Activated CD8-positive, alpha-beta T cell treated with anti-CD3 and anti-CD28 coated beads for 36 hours (primary cell): ENCODE measurements around the gene DGKG. TPM values are rescaled to one million over a fixed set of nuclear protein-coding genes. Genes with fewer than 3 reads are reported as not detected.

ENCODE experiments used
- ATAC-seq: fragments of 200-7000 bp; cut with Tn5 transposase; one replicate; pipeline ENCODE4 v1.10.0; 2021; ENCODE audit warnings: mild to moderate bottlenecking, moderate library complexity
- CTCF ChIA-PET: fragments of 350-600 bp; sonication (Branson Sonifier 250); formaldehyde crosslinking; loops from one replicate; lab custom pipeline; 2021; ENCODE audit warnings: antibody characterized with exemption; lab: Charles Lee
- POLR2A ChIA-PET: fragments of 350-600 bp; sonication (Branson Sonifier 250); formaldehyde crosslinking; loops from one replicate; lab custom pipeline; 2021; ENCODE audit warnings: antibody characterized with exemption; lab: Charles Lee
- DNase-seq: peaks from one replicate; pipeline ENCODE4 v3.0.0-alpha.2; 2020
- H3K27ac Mint-ChIP-seq: one replicate; pipeline ENCODE4 v1.8.0; 2021; ENCODE audit warnings: mild to moderate bottlenecking, mixed read lengths
- H3K27me3 Mint-ChIP-seq: one replicate; pipeline ENCODE4 v1.8.0; 2021; ENCODE audit warnings: mixed read lengths
- H3K36me3 Mint-ChIP-seq: one replicate; pipeline ENCODE4 v1.8.0; 2021; ENCODE audit warnings: low read depth, mixed read lengths
- H3K4me1 Mint-ChIP-seq: one replicate; pipeline ENCODE4 v1.8.0; 2021; ENCODE audit warnings: low read depth, mixed read lengths
- H3K4me3 Mint-ChIP-seq: one replicate; pipeline ENCODE4 v1.8.0; 2021; ENCODE audit warnings: mild to moderate bottlenecking, moderate library complexity, mixed read lengths
- H3K9me3 Mint-ChIP-seq: one replicate; pipeline ENCODE4 v1.8.0; 2021; ENCODE audit warnings: mixed read lengths
- CTCF ChIP-seq: fragments of 200-600 bp; IDR thresholded peaks from one replicate; pipeline ENCODE4 v1.8.0; 2022; ENCODE audit warnings: antibody characterized with exemption, mild to moderate bottlenecking
- intact Hi-C: fragments of 100-400 bp; cut with micrococcal nuclease; formaldehyde crosslinking; loops from one replicate; pipeline ENCODE4 v1.10.0; 2022
- total RNA-seq, 2 experiments: library from RNA; stranded (reverse); gene quantifications; one replicate each; pipeline ENCODE4 v1.2.3, GENCODE V29; 2021

Gene DGKG
- total RNA-seq, 2 experiments from 2014 or later, result 0.18 to 0.36 TPM

GRCh38 chr3:186219211-186219638 is 142.8 kb downstream of the DGKG start:
- POLR2A ChIA-PET, result interaction anchor here (0.8 kb wide), 1 partner anchor 8 kb away, joined by 3 read pairs; no protein-coding TSS in a partner anchor
- Mint-ChIP-seq H3K4me1 (peaks cover 13% of the 10 kb centered on the region), H3K36me3 (no peaks in the 10 kb centered on the region), H3K27ac (no peak overlapping the region), H3K9me3 (no peaks in the 10 kb centered on the region), H3K27me3 (peaks cover 9% of the 10 kb centered on the region), H3K4me3 (no peak overlapping the region)
- CTCF ChIA-PET, result interaction anchor here (1.0 to 1.5 kb wide), 2 partner anchors 41 to 322 kb away, joined by 3 to 5 read pairs; no protein-coding TSS in a partner anchor
- ATAC-seq, result no peak
- TF ChIP-seq CTCF, result no peak
- intact Hi-C loops, result no loop called here
- DNase-seq, result no peak

- ChIA-PET POLR2A (interaction anchor here (0.8 kb wide), 1 partner anchor 9 kb away, joined by 3 read pairs; no protein-coding TSS in a partner anchor), CTCF (interaction anchor here (1.0 kb wide), 1 partner anchor 322 kb away, joined by 3 read pairs; no protein-coding TSS in a partner anchor)
- no peak for DNase-seq
- TF ChIP-seq CTCF, result no peak
- Mint-ChIP-seq H3K27ac (no peak overlapping the region), H3K4me3 (no peak overlapping the region), H3K27me3 (peaks cover 5% of the 10 kb centered on the region), H3K4me1 (peaks cover 13% of the 10 kb centered on the region), H3K36me3 (no peaks in the 10 kb centered on the region), H3K9me3 (no peaks in the 10 kb centered on the region)
- intact Hi-C loops, result no loop called here
- ATAC-seq, result no peak
Observed at GRCh38 chr3:186218421-186218820, 143.6 kb downstream of the DGKG start.

GRCh38 chr3:186217820-186218164 is 144.2 kb downstream of the DGKG start:
- H3K27ac Mint-ChIP-seq, result no peak overlapping the region
- intact Hi-C loops, result no loop called here

GRCh38 chr3:186216900-186217819 is 144.9 kb downstream of the DGKG start:
- peaks cover 13% of the 10 kb centered on the region for H3K4me1 Mint-ChIP-seq

More at GRCh38 chr3:186217820-186218164, 144.2 kb downstream of the DGKG start:
- peak; percentile 91 for ATAC-seq
- DNase-seq, result peak; percentile 51
- Mint-ChIP-seq H3K27me3 (peaks cover 5% of the 10 kb centered on the region), H3K4me3 (no peak overlapping the region), H3K4me1 (peaks cover 13% of the 10 kb centered on the region), H3K9me3 (no peaks in the 10 kb centered on the region), H3K36me3 (no peaks in the 10 kb centered on the region)
- TF ChIP-seq CTCF, result no peak
- ChIA-PET POLR2A (no interaction called here), CTCF (interaction anchor here (0.9 to 1.6 kb wide), 3 partner anchors 8 to 274 kb away, joined by 3 to 5 read pairs (median 5); no protein-coding TSS in a partner anchor)

More at GRCh38 chr3:186216900-186217819, 144.9 kb downstream of the DGKG start:
- intact Hi-C loops, result no loop called here
- Mint-ChIP-seq H3K9me3 (no peaks in the 10 kb centered on the region), H3K27me3 (peaks cover 6% of the 10 kb centered on the region), H3K27ac (no peak overlapping the region), H3K4me3 (no peak overlapping the region), H3K36me3 (no peaks in the 10 kb centered on the region)
- ATAC-seq (no peak), DNase-seq (no peak)
- no peak for TF ChIP-seq CTCF
- POLR2A ChIA-PET, result no interaction called here
- CTCF ChIA-PET, result interaction anchor here (0.9 to 1.6 kb wide), 5 partner anchors 9 to 323 kb away, joined by 3 to 5 read pairs (median 3); no protein-coding TSS in a partner anchor
